Astrocyte of the cerebellum (primary cell): Measurements from ENCODE around the gene PPP1R3C.

Experiments used
- DNase-seq: peaks from one replicate; pipeline ENCODE4 v3.0.0-alpha.2; 2011; ENCODE audit warnings: low read depth
- H3K4me3 ChIP-seq: 2 replicates; pipeline ENCODE4 v1.5.1; 2011; ENCODE audit warnings: mild to moderate bottlenecking, low read depth, low read length, moderate library complexity
- CTCF ChIP-seq: IDR thresholded peaks from 2 replicates; pipeline ENCODE4 v1.5.1; 2012; ENCODE audit warnings: low read length, low read depth, moderate library complexity, mild to moderate bottlenecking; ENCODE audit errors: missing control alignments
- in situ Hi-C: cut with HindIII; loops from 2 replicates; pipeline ENCODE4 v1.10.0; 2017; ENCODE audit warnings: low sequenced_read_pairs

Gene PPP1R3C

GRCh38 chr10:91610919-91611318 lies 22.0 kb downstream of the PPP1R3C start:
- H3K4me3 ChIP-seq, result no peak overlapping the region
- TF ChIP-seq CTCF, result no peak
- in situ Hi-C loops, result no loop called here
- no peak for DNase-seq

DNA sequence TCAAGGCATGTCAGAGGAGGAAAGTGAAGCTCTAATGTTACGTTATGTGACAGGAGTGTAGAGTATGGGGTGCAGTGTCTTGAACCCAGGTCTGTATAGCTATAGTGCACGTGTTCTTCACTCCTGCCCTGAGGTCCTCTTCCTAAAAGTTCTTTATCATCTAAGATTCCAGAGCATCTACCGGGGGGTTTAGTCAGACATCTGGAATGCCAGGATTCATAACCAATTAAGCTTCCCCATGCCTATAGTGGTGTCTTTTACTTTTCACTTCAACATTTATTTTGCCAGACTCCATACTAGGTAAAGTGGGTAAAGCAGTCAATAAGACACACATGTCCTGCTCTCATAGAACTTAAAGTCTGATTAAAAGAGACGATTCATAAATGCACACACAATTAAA lies 22.4 kb downstream of the PPP1R3C start:
- in situ Hi-C loops, result no loop called here
- no peak overlapping the region for H3K4me3 ChIP-seq
- TF ChIP-seq CTCF, result no peak
- no peak for DNase-seq

DNA sequence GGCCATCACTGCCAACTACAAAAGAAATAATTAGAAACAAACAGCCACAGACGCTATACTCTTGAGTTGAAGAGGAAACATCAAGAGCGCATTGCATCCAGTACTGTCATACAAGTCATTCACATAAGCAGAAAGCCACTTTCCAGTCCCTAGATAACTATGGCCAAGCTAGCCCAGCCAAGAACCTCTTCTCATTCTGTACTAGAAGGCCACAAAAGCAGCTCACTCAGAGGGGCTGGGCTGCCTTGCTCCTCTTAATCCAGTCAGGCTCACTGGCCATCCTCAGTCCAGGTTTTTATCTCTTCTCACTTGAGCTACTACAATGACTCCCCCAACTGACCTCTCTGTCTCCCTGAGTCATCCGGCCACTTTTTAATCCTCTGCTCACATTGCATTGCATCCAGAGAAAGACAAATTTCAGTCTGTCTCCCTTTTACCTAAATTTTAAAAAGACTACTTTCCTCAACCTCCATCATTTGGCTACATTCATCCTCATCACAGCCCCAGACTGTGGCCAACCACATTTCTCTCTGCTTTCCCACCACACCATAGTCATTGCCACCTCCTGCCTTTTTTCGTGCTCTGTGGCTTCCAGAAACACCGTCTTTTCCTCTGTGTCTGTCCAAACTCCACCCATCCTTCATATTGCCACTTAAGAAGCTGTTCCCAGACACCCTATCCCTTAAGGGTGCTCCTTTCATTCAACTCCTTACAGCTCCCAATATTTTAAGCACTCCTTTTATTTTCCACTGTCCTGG lies 25.0 kb downstream of the PPP1R3C start:
- DNase-seq, result no peak
- TF ChIP-seq CTCF, result no peak
- in situ Hi-C loops, result no loop called here
- no peak overlapping the region for H3K4me3 ChIP-seq

DNA sequence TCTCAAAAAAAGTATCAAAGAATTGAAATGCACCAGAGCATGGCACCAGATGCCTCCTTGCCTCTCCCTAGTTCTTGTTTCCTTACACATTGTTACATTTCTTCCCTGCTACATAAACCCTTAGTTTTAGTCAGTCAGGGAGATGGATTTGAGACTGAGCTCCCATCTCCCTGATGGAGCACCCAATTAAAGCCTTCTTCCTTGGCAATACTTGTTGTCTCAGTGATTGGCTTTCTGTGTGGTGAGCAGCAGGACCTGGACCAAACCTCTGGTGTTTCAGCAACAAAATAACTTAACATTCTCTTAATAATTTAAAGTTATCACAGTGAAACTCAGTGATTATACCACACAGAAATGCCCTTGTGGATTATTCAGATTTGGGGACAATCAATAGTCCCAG lies 26.9 kb downstream of the PPP1R3C start:
- H3K4me3 ChIP-seq, result no peak overlapping the region
- DNase-seq, result no peak
- TF ChIP-seq CTCF, result no peak
- in situ Hi-C loops, result no loop called here

DNA sequence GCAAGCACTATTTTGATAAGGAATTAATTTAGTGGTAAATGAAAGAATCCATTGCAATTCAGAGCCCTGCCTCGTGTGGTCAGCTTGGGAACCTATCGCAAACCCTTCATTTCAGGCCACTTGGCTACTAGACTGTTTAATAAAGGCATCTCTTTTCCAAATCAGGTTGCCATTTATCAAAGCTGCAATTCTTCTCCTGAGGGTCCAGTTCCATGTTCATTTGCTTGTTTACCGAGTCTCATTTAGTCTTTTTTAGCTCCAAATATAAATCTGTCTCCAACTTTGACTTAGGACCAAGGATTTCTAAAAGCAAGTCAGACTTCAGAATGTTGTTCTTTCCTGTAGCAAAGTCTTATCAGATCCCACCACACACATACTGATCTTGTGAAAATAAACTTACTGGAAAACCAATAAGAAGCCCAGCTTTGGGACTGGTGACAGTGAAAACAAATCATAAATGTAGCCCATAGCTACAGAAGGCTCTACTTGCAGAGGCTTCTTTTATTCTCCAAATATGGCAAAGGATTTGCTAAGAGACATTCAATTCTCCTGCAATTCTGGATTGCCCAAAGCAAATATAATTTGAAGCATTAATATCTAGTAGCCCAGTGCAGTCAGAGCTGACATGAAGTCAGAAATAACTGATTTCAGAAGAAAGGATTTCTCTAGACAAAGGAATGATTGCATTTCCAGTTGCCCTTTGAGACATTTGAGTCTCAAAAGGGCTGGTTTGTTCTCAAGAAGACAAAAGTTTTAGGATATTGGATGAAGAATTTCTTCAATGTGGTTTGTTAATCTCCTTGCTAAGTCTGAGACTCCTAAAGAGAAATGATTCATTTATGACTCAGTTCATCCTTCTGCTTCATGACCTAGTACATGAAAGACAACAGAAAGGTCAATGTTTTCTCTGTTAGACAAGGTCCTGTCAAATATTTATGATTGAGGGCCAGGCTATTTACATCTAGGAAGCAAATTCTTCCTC lies 28.0 kb downstream of the PPP1R3C start:
- no peak overlapping the region for H3K4me3 ChIP-seq
- in situ Hi-C loops, result no loop called here
- TF ChIP-seq CTCF, result peak; percentile 32
- no peak for DNase-seq

- H3K4me3 ChIP-seq, result no peak overlapping the region
- no peak for TF ChIP-seq CTCF
- in situ Hi-C loops, result no loop called here
- peak; percentile 80 for DNase-seq
Observed at GRCh38 chr10:91603931-91604331, 28.9 kb downstream of the PPP1R3C start.
